Caco-2 (cell line): Measurements from ENCODE around the gene SART3. TPM values are rescaled to one million over a fixed set of nuclear protein-coding genes. Genes with fewer than 3 reads are reported as not detected.
A peak's percentile ranks its signal among the peaks of the same experiment; 100 is the strongest.

Experiments
- BruUV-seq: library from RNA; stranded (reverse); fragments of 400-500 nt; replicated peaks from 2 replicates; lab custom pipeline; 2021; lab: Mats Ljungman, UMichigan
- CTCF ChIA-PET: fragments of 300-600 bp; sonication (Branson Sonifier 250); formaldehyde crosslinking; loops from one replicate; lab custom pipeline; 2022; ENCODE audit warnings: antibody characterized with exemption; lab: Charles Lee
- POLR2A ChIA-PET: fragments of 300-600 bp; sonication (Branson Sonifier 250); formaldehyde crosslinking; loops from one replicate; lab custom pipeline; 2022; ENCODE audit warnings: antibody characterized with exemption; lab: Charles Lee
- DNase-seq, 2 experiments: peaks; one replicate each; pipeline versions ENCODE4 v3.0.0 to v3.0.0-alpha.2; 2020 to 2022
- H3K27me3 ChIP-seq: replicated peaks from 2 replicates; pipeline ENCODE4 v1.6.0; 2011; ENCODE audit warnings: low read length; ENCODE audit not compliant: control insufficient read depth, insufficient read depth
- H3K36me3 ChIP-seq: 2 replicates; pipeline ENCODE4 v1.5.1; 2011; ENCODE audit warnings: low read length; ENCODE audit not compliant: control insufficient read depth, insufficient read depth
- H3K4me1 ChIP-seq: fragments of 250-450 bp; sonication (Bioruptor Pico); 2 replicates; pipeline ENCODE4 v1.5.1; 2020; ENCODE audit warnings: mild to moderate bottlenecking
- H3K4me3 ChIP-seq: 2 replicates; pipeline ENCODE4 v1.5.1; 2011; ENCODE audit warnings: low read depth, mild to moderate bottlenecking, control low read depth, low read length
- H3K9me3 ChIP-seq: fragments of 250-450 bp; sonication (Bioruptor Pico); 2 replicates; pipeline ENCODE4 v1.5.1; 2020; ENCODE audit warnings: mild to moderate bottlenecking, moderate library complexity
- H3K27ac Mint-ChIP-seq: one replicate; pipeline ENCODE4 v1.8.0; 2022; ENCODE audit warnings: mixed read lengths; ENCODE audit not compliant: unreplicated experiment
- H3K27me3 Mint-ChIP-seq: one replicate; pipeline ENCODE4 v1.8.0; 2022; ENCODE audit warnings: mixed read lengths; ENCODE audit not compliant: insufficient read depth, unreplicated experiment
- H3K36me3 Mint-ChIP-seq: one replicate; pipeline ENCODE4 v1.8.0; 2022; ENCODE audit warnings: mild to moderate bottlenecking, mixed read lengths; ENCODE audit not compliant: insufficient read depth, unreplicated experiment
- H3K4me1 Mint-ChIP-seq: one replicate; pipeline ENCODE4 v1.8.0; 2022; ENCODE audit warnings: low read depth, mixed read lengths; ENCODE audit not compliant: unreplicated experiment
- H3K4me3 Mint-ChIP-seq: one replicate; pipeline ENCODE4 v1.8.0; 2022; ENCODE audit warnings: mild to moderate bottlenecking, moderate library complexity, mixed read lengths; ENCODE audit not compliant: unreplicated experiment
- H3K9me3 Mint-ChIP-seq: one replicate; pipeline ENCODE4 v1.8.0; 2022; ENCODE audit warnings: mixed read lengths; ENCODE audit not compliant: unreplicated experiment
- intact Hi-C: fragments of 100-400 bp; cut with micrococcal nuclease; formaldehyde crosslinking; loops from one replicate; pipeline ENCODE4 v1.10.0; 2022; ENCODE audit not compliant: unreplicated experiment
- total RNA-seq: library from RNA; stranded (reverse); gene quantifications from 2 replicates; pipeline ENCODE4 v1.2.3, GENCODE V29; 2022
- TF ChIP-seq, protein P1 (sequence below), 2 experiments: fragments of 200-600 bp in 1 of 2; IDR thresholded peaks; 1 replicate in 1 of 2; 2 replicates in 1 of 2; pipeline versions ENCODE4 v1.5.1 to v1.8.0; 2011 to 2022; ENCODE audit warnings: antibody characterized with exemption in 1 of 2, control low read depth in 1 of 2, inconsistent platforms in 1 of 2, low read depth in 1 of 2, low read length in 1 of 2, mild to moderate bottlenecking in 1 of 2, moderate library complexity in 1 of 2; ENCODE audit not compliant: insufficient read depth in 1 of 2, severe bottlenecking in 1 of 2, unreplicated experiment in 1 of 2

SART3 gene
- total RNA-seq, 1 experiment from 2014 or later: 77.3 TPM

DNA sequence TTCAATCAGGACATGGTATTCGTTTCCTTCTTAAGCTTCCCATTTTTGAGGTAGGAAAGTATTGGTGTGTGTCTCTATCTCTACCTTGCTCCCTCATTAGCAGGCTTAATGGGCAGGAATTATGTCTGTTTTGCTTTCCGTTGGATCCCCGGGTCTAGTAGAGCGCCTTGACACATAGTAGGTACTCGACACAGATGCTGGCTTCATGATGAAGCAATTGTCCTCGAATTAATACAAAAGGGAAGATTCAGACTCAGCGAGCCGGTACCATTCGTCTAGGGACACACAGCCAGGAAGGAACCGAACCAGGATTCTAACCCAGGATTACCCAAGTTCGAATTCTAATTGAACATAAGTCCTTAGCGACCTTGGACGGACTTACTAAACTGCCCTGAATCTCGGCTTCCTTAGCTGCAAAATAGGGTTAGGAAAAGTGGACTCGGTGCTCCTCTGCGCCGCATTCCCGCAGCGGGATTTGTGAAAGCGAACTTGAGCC lies 927 bp upstream of the SART3 start:
- Mint-ChIP-seq H3K9me3 (no peaks in the 10 kb centered on the region), H3K36me3 (peaks cover 25% of the 10 kb centered on the region), H3K4me3 (peak overlapping the region; percentile 96), H3K27me3 (no peaks in the 10 kb centered on the region), H3K27ac (peak overlapping the region; percentile 99), H3K4me1 (no peaks in the 10 kb centered on the region)
- POLR2A ChIA-PET: interaction anchor here (0.5 to 1.0 kb wide), 4 partner anchors 9 to 432 kb away, joined by 3 to 8 read pairs (median 4); no protein-coding TSS in a partner anchor
- Histone ChIP-seq H3K27me3 (no peaks in the 10 kb centered on the region), H3K9me3 (no peaks in the 10 kb centered on the region), H3K4me1 (0 out of 2 replicates have a peak, but pooled peaks cover 3% of the 10 kb centered on the region), H3K36me3 (peaks cover 5% of the 10 kb centered on the region), H3K4me3 (peak overlapping the region; percentile 92)
- TF ChIP-seq, protein P1, sequence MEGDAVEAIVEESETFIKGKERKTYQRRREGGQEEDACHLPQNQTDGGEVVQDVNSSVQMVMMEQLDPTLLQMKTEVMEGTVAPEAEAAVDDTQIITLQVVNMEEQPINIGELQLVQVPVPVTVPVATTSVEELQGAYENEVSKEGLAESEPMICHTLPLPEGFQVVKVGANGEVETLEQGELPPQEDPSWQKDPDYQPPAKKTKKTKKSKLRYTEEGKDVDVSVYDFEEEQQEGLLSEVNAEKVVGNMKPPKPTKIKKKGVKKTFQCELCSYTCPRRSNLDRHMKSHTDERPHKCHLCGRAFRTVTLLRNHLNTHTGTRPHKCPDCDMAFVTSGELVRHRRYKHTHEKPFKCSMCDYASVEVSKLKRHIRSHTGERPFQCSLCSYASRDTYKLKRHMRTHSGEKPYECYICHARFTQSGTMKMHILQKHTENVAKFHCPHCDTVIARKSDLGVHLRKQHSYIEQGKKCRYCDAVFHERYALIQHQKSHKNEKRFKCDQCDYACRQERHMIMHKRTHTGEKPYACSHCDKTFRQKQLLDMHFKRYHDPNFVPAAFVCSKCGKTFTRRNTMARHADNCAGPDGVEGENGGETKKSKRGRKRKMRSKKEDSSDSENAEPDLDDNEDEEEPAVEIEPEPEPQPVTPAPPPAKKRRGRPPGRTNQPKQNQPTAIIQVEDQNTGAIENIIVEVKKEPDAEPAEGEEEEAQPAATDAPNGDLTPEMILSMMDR (IDR thresholded peaks at IDR 0.05; ENCODE audit: insufficient read depth in 1 of 2, low read depth in 1 of 2, low read length in 1 of 2, severe bottlenecking in 1 of 2, unreplicated experiment in 1 of 2): no peak
- no peak for DNase-seq
- CTCF ChIA-PET: interaction anchor here (0.8 to 1.2 kb wide), 4 partner anchors 50 to 242 kb away, joined by 3 to 8 read pairs (median 4); no protein-coding TSS in a partner anchor
- no TSS peak for BruUV-seq
- intact Hi-C loops: loop anchor here (2.0 kb wide), 1 partner anchor 169 kb away; the partner anchor contains the start of gene CORO1C

DNA sequence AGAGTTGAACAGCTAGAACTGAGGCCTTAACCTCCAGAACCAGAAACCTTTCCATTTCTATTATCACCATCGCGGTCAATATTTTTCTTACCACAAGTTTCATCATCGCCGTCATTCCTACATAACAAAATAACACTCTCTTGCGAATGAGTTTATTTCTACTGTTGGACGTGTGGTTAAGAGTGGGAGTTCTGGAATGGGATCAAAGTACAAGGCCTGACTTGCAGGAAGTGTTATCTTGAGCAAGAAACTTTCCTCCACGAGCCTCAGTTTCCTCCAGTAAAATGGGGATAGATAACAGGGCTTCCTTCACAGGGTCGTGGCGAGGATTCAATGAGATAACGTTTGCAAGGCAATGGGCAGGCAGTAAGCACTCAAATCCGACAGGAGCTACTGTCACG lies 652 bp downstream of the SART3 start:
- Mint-ChIP-seq H3K4me3 (peak overlapping the region; percentile 96), H3K9me3 (no peaks in the 10 kb centered on the region), H3K36me3 (peaks cover 30% of the 10 kb centered on the region), H3K27me3 (no peaks in the 10 kb centered on the region), H3K27ac (peak overlapping the region; percentile 99), H3K4me1 (no peaks in the 10 kb centered on the region)
- CTCF ChIA-PET: interaction anchor here (0.5 kb wide), 1 partner anchor 872 kb away, joined by 4 read pairs; no protein-coding TSS in a partner anchor
- H3K36me3 ChIP-seq: peaks cover 2% of the 10 kb centered on the region; the same call in 1 of the 2 replicates
- POLR2A ChIA-PET: no interaction called here
- no peaks in the 10 kb centered on the region for H3K27me3 ChIP-seq
- 0 out of 2 replicates have a peak, but pooled peaks cover 3% of the 10 kb centered on the region for H3K4me1 ChIP-seq
- H3K9me3 ChIP-seq: no peaks in the 10 kb centered on the region
- peak overlapping the region; percentile 92 for H3K4me3 ChIP-seq
- DNase-seq: peak in 1 of 2 experiments; percentile 17
- intact Hi-C loops: no loop called here
- TF ChIP-seq, protein P1 (IDR thresholded peaks at IDR 0.05; ENCODE audit: insufficient read depth in 1 of 2, low read depth in 1 of 2, low read length in 1 of 2, severe bottlenecking in 1 of 2, unreplicated experiment in 1 of 2): no peak
- TSS peak; percentile 48 for BruUV-seq

DNA sequence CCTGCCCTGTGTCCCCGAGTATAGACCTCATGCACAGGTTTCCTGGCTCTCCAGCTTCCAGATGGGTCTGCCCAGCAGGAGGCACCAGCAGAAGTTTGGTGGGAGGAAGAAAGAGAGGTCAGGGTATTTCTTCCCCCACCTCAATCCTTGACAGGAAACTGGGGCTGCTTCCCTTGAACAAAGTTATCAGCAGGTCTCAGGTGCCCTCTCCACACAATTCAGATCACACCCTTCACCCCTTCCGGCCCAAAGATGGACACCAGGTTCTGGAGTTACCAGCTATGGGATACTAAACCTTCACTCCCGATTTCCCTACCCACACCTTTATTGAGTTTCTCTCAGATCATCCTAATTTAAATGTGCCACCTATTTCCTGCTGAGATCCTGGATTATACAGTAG lies 1.2 kb downstream of the SART3 start:
- Histone ChIP-seq H3K36me3 (no peaks in the 10 kb centered on the region; the same call in 1 of the 2 replicates), H3K27me3 (no peaks in the 10 kb centered on the region), H3K4me3 (peak overlapping the region; percentile 92), H3K9me3 (no peaks in the 10 kb centered on the region), H3K4me1 (0 out of 2 replicates have a peak, but pooled peaks cover 3% of the 10 kb centered on the region)
- no peaks in the 10 kb centered on the region for H3K9me3 Mint-ChIP-seq
- H3K4me1 Mint-ChIP-seq: no peaks in the 10 kb centered on the region
- CTCF ChIA-PET: interaction anchor here (0.5 kb wide), 1 partner anchor 872 kb away, joined by 4 read pairs; no protein-coding TSS in a partner anchor
- H3K27ac Mint-ChIP-seq: peak overlapping the region; percentile 99
- POLR2A ChIA-PET: no interaction called here
- no TSS peak for BruUV-seq
- peak overlapping the region; percentile 96 for H3K4me3 Mint-ChIP-seq
- peaks cover 30% of the 10 kb centered on the region for H3K36me3 Mint-ChIP-seq
- H3K27me3 Mint-ChIP-seq: no peaks in the 10 kb centered on the region
- DNase-seq: no peak
- TF ChIP-seq, protein P1 (IDR thresholded peaks at IDR 0.05; ENCODE audit: insufficient read depth in 1 of 2, low read depth in 1 of 2, low read length in 1 of 2, severe bottlenecking in 1 of 2, unreplicated experiment in 1 of 2): no peak
- intact Hi-C loops: no loop called here
